Measurements from ENCODE around the gene MEF2A.
A peak's percentile ranks its signal among the peaks of the same experiment; 100 is the strongest.
"Not testable (repeated sequence)": the region's sequence is repeated elsewhere in the genome, so short reads cannot be mapped to it uniquely, and the experiment has no call there.

MEF2A gene

GRCh38 chr15:99749386-99749785 lies 183.6 kb downstream of the MEF2A start:
- no peaks in the 10 kb centered on the region for H3K4me1 ChIP-seq
- no peaks in the 10 kb centered on the region for H3K9me3 ChIP-seq
- in situ Hi-C loops (cut with MboI; ENCODE audit: low sequenced_read_pairs) = no loop called here
- no peak for DNase-seq (ENCODE audit: low spot score in 2 of 2)
- no peaks in the 10 kb centered on the region for H3K27me3 ChIP-seq (ENCODE audit: low read depth)
- H3K4me3 ChIP-seq = no peak overlapping the region
- no peaks in the 10 kb centered on the region for H3K36me3 ChIP-seq (replicated peaks)

GRCh38 chr15:99750326-99750725 lies 184.5 kb downstream of the MEF2A start:
- DNase-seq (ENCODE audit: low spot score in 2 of 2); in situ Hi-C loops (cut with MboI; ENCODE audit: low sequenced_read_pairs); H3K4me1 ChIP-seq; H3K4me3 ChIP-seq; H3K9me3 ChIP-seq; H3K36me3 ChIP-seq (replicated peaks); H3K27me3 ChIP-seq (ENCODE audit: low read depth): not testable (repeated sequence)

DNA sequence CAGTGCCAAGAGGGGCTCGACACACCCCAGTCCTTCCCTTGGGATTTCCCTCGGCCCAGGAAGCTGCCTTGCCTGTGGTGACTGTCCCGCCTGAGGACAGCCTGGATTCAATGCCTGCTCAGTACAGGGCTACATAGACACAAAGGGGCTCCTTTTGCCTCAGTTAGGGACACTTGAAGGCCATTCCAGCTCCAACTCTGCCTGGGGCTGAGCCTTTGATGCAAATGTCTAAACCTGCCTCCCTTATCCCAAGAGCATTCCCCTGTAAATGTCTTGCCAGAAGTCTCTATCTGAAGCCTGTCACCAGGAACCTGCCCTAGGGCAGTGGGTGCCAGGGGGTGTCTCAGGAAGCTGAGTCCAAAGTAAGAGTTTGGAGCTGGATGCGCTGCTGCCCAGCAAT lies 186.8 kb downstream of the MEF2A start:
- H3K36me3 ChIP-seq (replicated peaks) = no peaks in the 10 kb centered on the region
- no peaks in the 10 kb centered on the region for H3K4me1 ChIP-seq
- H3K9me3 ChIP-seq = no peaks in the 10 kb centered on the region
- DNase-seq (ENCODE audit: low spot score in 2 of 2) = no peak
- H3K4me3 ChIP-seq = no peak overlapping the region
- in situ Hi-C loops (cut with MboI; ENCODE audit: low sequenced_read_pairs) = no loop called here
- no peaks in the 10 kb centered on the region for H3K27me3 ChIP-seq (ENCODE audit: low read depth)

GRCh38 chr15:99753066-99753465 lies 187.3 kb downstream of the MEF2A start:
- Histone ChIP-seq H3K4me1 (no peaks in the 10 kb centered on the region), H3K36me3 (replicated peaks) (no peaks in the 10 kb centered on the region), H3K9me3 (no peaks in the 10 kb centered on the region), H3K4me3 (no peak overlapping the region), H3K27me3 (ENCODE audit: low read depth) (no peaks in the 10 kb centered on the region)
- in situ Hi-C loops (cut with MboI; ENCODE audit: low sequenced_read_pairs) = no loop called here
- no peak for DNase-seq (ENCODE audit: low spot score in 2 of 2)

- Histone ChIP-seq H3K4me1 (no peaks in the 10 kb centered on the region), H3K36me3 (replicated peaks) (no peaks in the 10 kb centered on the region), H3K27me3 (ENCODE audit: low read depth) (no peaks in the 10 kb centered on the region), H3K4me3 (no peak overlapping the region), H3K9me3 (no peaks in the 10 kb centered on the region)
- in situ Hi-C loops (cut with MboI; ENCODE audit: low sequenced_read_pairs) = no loop called here
- peak; percentile 64 to 70 for DNase-seq (ENCODE audit: low spot score in 2 of 2)
These were observed 190.1 kb downstream of the MEF2A start for GRCh38 chr15:99755692-99756409.

DNA sequence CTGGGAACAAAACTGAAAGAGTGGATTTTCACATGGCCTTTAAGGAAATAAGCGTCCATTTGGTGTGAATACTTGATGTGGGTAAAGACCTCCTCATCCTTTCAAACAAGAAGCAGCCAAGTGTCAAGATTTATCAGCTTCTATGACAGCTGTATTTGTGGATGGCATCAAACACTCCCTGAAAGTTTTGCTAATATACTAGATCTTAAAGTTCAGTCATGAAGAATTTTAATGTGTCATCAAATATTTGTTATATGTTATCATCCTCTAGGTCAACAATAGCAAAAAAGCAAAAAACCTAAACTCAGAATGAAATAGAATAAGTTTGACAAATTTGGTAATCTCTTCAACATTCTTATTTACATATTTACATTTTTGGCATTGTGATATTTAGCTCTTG lies 196.5 kb downstream of the MEF2A start:
- Histone ChIP-seq H3K9me3 (no peaks in the 10 kb centered on the region), H3K36me3 (replicated peaks) (no peaks in the 10 kb centered on the region), H3K27me3 (ENCODE audit: low read depth) (no peaks in the 10 kb centered on the region; the same call in 1 of the 2 replicates), H3K4me3 (no peak overlapping the region), H3K4me1 (peaks cover 5% of the 10 kb centered on the region; the same call in 1 of the 2 replicates)
- in situ Hi-C loops (cut with MboI; ENCODE audit: low sequenced_read_pairs) = no loop called here
- no peak for DNase-seq (ENCODE audit: low spot score in 2 of 2)

DNA sequence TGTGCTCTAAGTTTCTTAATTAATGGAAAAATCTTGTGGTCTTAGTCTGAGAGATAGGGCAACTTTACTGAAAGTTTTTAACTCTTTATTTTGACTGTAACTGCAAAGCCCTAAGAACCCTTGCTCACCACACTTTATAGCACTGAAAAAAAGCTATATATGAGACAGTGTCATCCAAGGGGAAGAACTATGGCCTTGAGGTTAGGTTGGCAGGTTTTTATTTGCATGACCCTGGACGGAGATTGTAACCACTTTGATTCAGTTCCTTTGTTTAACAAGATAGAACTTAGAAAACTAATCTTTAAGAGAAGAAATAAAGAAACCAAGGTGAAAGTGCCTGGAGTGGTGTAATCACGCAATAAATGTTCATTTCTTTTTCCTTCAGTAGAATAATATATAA lies 198.0 kb downstream of the MEF2A start:
- Histone ChIP-seq H3K36me3 (replicated peaks) (no peaks in the 10 kb centered on the region), H3K4me3 (no peak overlapping the region), H3K4me1 (peaks cover 5% of the 10 kb centered on the region; the same call in 1 of the 2 replicates), H3K9me3 (no peaks in the 10 kb centered on the region), H3K27me3 (ENCODE audit: low read depth) (no peaks in the 10 kb centered on the region; the same call in 1 of the 2 replicates)
- DNase-seq (ENCODE audit: low spot score in 2 of 2) = no peak
- in situ Hi-C loops (cut with MboI; ENCODE audit: low sequenced_read_pairs) = no loop called here

DNA sequence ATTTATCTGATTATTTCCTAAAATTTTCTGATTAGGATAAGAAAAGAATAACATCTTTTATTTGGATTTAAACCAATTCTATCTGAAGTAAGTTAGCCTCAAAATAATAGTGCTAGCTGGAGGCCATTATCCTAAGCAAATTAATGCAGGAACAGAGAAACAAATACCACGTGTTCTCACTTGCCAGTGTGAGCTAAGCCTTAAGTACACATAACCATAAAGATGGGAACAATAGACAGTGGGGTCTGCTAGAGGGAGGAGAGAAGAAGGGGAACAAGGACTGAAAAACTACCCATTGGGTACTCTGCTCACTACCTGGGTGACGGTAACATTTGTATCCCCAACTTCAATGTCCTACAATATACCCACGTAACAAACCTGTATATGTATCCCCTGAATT lies 198.7 kb downstream of the MEF2A start:
- in situ Hi-C loops (cut with MboI; ENCODE audit: low sequenced_read_pairs) = no loop called here
- H3K27me3 ChIP-seq (ENCODE audit: low read depth) = no peaks in the 10 kb centered on the region; the same call in 1 of the 2 replicates
- no peak overlapping the region for H3K4me3 ChIP-seq
- H3K4me1 ChIP-seq = peaks cover 5% of the 10 kb centered on the region; the same call in 1 of the 2 replicates
- no peak for DNase-seq (ENCODE audit: low spot score in 2 of 2)
- no peaks in the 10 kb centered on the region for H3K9me3 ChIP-seq
- H3K36me3 ChIP-seq (replicated peaks) = no peaks in the 10 kb centered on the region
